D341Med (cell line): ENCODE results near the gene ZNF3.
"Not testable (repeated sequence)": the region's sequence is repeated elsewhere in the genome, so short reads cannot be mapped to it uniquely, and the experiment has no call there.

Experiments used
- DNase-seq: peaks from one replicate; pipeline ENCODE4 v3.0.0; 2012; ENCODE audit warnings: low spot score

ZNF3 gene

GRCh38 chr7:100081535-100082102 lies at the start of gene ZNF3:
Gene ZNF3, minus strand, starts transcription at chr7:100081723. Its CDS starts 4,366 bp downstream, at chr7:100077357.
- peak; percentile 97 for DNase-seq

DNA sequence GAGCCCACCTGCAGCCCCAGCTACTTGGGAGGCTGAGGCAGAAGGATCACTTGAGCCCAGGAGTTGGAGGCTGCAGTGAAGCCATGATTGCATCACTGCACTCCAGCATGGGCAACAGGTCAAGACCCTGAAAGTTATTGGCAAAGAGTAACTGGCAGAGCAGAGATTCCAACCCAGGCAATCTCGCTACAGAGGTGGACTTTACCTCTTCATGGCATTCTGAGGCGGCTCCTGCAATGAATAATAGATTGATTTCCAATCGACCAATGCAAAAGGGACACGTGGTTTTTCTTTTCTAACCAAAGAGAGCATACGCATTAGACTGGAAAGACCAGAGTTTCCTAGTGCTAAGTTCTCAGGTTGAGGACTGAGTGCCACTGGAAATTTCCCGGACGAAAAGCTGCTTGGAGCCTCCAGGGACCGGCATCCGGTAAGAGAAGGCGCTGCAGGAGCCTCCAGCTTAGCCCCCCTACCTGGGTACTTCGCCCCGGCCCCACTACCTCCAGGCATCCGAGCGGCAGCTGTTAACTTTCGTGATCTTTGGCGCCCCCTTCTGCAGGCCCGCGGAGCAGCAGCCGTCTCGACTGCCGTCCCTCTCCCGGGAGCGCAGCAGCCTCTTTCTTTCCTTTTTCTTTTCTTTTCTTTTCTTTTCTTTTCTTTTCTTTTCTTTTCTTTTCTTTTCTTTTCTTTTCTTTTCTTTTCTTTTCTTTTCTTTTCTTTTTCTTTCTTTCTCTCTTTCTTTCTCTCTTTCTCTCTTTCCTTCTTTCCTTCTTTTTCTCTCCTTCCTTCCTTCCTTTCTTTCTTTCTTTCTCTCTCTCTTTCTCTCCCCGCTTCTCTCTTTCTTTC lies 49.3 kb upstream of the ZNF3 start:
- DNase-seq, result peak; percentile 87

DNA sequence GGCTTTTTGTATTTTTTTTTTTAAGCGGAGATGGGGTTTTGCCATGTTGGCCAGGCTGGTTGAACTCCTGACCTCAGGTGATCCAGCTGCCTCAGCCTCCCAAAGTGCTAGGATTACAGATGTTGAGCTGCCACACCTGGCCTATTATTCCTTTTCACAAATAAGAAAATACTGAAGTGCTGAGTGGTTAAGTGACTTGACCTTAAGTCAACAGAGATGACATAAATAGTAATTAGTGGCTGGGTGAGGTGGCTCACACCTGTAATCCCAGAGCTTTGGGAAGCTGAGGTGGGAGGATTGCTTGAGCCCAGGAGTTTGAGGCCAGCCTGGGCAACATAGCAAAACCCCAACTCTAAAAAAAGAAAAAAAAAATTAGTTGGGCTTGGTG lies 48.7 kb upstream of the ZNF3 start:
- not testable (repeated sequence) for DNase-seq

GRCh38 chr7:100128637-100128963 lies 47.1 kb upstream of the ZNF3 start:
- DNase-seq, result no peak

- no peak for DNase-seq
Observed at GRCh38 chr7:100127866-100128636, 46.5 kb upstream of the ZNF3 start.

- DNase-seq, result peak; percentile 93
Observed at GRCh38 chr7:100126931-100127865, 45.7 kb upstream of the ZNF3 start, which contains the start of gene MBLAC1. Gene MBLAC1, plus strand, starts transcription at chr7:100126967. Its CDS starts 429 bp downstream, at chr7:100127396.

DNA sequence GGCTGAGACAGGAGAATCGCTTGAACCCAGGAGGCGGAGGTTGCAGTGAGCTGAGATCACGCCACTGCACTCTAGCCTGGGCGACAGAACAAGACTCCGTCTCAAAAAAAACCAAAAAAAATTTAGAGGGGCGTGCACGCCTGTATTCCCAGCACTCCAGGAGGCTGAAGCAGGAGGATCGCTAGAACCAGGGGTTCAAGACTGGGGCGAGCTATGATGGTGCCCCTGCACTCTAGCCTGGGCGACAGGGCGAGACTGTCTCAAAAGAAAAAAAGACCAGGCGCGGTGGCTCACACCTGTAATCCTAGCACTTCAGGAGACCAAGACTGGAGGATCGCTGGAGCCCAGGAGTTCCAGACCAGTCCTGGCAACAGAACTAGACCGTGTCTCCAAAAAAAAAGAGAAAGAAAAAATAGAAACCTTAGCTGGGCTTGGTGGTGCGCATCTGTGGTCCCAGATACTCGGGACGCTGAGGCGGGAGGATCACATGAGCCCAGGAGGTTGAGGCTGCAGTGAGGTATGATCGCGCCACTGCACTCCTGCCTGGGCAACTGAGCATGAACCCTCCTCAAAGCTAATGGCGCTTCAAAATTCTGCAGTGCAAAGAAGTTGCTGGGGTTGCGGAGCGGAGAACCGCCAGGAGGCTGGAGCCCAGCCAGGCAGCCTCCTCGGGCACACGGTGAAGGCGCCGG lies 44.9 kb upstream of the ZNF3 start:
- DNase-seq, result no peak

- DNase-seq, result no peak
Observed at GRCh38 chr7:100124301-100125230, 43.0 kb upstream of the ZNF3 start.

DNA sequence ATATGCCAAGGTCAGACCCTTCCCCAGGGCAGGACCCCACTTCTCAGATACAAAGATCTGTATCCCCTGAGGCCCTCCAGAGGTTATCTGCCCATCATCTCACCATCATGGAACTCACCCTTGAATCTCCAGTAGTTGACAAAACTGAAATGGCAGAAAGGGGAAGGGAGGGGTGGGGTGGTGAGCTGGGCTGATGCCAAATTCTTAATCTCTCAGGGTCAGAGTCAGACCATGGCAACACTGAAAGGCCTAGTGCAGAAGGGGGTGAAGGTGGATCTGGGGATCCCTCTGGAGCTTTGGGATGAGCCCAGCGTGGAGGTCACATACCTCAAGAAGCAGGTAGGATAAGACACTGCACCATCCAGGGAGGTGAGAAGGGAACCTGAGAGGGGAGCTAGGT lies 41.0 kb upstream of the ZNF3 start:
- no peak for DNase-seq

DNA sequence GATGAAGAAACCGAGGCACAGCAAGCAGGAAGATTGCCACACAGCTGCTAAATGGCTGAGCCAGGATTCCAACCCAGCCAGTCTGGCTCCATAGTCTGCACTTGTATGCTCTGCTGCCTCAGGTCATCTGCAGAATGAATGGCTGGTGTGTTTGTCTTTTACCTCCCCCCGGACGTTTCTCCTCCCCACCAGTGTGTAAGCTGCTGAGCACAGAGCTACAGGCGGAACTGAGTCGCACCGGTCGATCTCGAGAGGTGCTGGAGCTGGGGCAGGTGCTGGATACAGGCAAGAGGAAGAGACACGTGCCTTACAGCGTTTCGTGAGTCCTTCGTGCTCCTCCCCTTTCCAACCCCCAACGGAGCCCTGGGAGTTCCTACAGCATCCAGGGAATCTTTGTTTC lies 40.5 kb upstream of the ZNF3 start:
- DNase-seq, result no peak

- DNase-seq, result no peak
Observed at GRCh38 chr7:100120733-100121036, 39.2 kb upstream of the ZNF3 start.

DNA sequence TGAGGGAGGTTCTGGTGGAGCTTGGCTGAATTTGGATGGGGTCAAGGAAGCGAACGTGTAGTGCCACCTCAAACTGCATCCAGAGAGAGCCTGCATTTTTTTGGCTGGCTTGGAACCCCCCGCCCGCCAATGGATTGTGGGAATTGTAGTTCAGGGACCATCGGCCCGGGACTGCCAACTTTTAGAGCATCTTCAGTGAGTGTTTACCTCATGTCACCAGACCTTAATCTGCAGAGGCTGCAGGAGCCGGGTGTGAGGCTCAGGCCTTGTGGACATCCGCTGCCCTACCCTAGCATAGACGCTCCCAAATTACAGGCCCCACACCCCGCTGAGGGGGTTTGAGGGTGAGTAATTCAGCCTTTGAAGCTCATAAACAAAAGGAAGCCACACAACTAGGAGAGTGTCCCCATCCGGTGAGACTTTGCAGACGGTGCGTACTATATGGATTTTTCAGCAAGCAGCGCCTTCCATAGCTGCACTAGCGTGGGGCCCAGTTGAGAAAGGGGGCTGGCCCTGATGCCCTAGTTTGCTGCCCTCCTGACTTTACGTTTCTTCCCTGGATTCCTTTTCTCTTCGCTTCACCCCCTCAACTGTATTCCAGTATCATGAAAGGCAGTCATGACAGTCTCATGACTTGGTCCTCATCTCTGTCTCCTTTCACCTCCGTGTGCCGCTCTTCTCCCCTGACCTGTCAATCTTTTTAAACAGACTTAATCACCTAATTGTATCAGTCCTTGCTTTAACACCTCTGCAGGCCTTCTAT lies 38.6 kb upstream of the ZNF3 start:
- peak; percentile 81 for DNase-seq

- peak; percentile 98 for DNase-seq
Observed at GRCh38 chr7:100119072-100119969, 37.8 kb upstream of the ZNF3 start, which contains the start of the genes CNPY4 and TAF6. Gene CNPY4, plus strand, starts transcription at chr7:100119634. Its CDS starts 111 bp downstream, at chr7:100119745. Gene TAF6, minus strand, starts transcription at chr7:100119358. Its CDS starts 5,149 bp downstream, at chr7:100114209.

GRCh38 chr7:100118388-100119071 lies 37.0 kb upstream of the ZNF3 start:
- no peak for DNase-seq

DNA sequence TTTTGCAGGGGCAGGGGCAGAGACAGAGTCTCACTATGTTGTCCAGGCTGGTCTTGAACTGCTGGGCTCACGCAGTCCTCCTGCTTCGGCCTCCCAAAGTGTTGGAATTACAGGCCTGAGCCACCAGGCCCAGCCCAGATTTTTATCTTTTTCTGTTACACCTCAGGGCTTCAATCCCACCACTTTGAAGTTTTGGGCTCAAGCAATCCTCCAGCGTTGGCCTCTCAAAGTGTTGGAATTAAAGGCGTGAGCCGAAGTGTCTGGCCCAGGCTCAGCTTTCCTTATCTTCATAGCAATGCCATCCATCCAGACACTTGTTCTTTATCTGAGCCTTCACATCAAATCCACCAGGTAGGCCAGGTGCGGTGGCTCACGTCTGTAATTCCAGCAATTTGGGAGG lies 33.5 kb upstream of the ZNF3 start:
- DNase-seq, result no peak

DNA sequence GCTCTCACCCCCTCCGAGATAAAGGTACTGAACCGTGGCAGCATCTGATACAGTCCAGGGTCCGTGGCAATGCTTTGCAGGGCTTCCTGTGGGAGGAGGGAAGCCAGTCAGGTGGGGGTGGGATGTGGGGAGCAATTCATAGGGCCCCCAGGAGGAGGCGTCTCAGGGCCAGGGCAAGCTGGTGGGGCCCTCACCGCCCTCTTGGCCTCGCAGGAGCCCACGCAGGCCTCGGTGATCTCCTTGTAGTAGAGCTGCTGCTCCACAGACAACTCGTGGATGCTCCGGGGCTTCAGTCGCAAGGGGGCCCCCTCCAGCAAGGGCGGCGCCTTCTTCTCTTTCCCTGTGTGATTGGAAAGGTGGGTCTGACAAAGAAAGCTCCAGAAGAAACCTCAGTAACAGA lies 30.4 kb upstream of the ZNF3 start:
- no peak for DNase-seq

DNA sequence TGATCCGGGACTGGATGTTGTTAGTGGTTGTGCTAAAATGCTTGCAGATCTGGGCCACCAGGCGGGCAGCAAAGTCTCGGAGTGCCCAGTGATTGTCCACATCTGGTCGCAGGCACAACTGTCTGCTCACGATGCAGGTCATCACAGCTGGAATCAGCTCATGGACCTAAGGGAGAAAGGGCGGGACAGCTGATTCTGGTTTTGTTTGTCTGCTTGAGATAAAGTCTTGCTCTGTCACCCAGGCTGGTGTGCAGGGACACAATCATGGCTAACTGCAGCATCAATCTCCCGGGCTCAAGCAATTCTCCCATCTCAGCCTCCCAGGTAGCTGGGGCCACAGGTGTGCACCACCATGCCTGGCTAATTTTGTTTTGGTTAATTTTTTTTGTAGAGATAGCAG lies 29.6 kb upstream of the ZNF3 start:
- DNase-seq, result no peak
